Central memory CD4-positive, alpha-beta T cell (primary cell): ENCODE measurements around the gene RAB36.

Source experiments
- DNase-seq: peaks from one replicate; pipeline ENCODE4 v3.0.0; 2022

RAB36 gene

GRCh38 chr22:23184764-23185113 is 39.5 kb downstream of the RAB36 start:
- no peak for DNase-seq

- no peak for DNase-seq
Measured at GRCh38 chr22:23187211-23187610, 41.9 kb downstream of the RAB36 start.

GRCh38 chr22:23187871-23188700 is 42.8 kb downstream of the RAB36 start:
- no peak for DNase-seq

- DNase-seq = no peak
Measured at GRCh38 chr22:23190526-23190925, 45.2 kb downstream of the RAB36 start.

- no peak for DNase-seq
Measured at GRCh38 chr22:23192133-23192532, 46.9 kb downstream of the RAB36 start.

- no peak for DNase-seq
Measured at GRCh38 chr22:23192558-23192957, 47.3 kb downstream of the RAB36 start.

- no peak for DNase-seq
Measured at GRCh38 chr22:23193196-23193827, 48.0 kb downstream of the RAB36 start.

- no peak for DNase-seq
Measured at GRCh38 chr22:23193882-23194281, 48.6 kb downstream of the RAB36 start.

GRCh38 chr22:23196165-23196564 is 50.9 kb downstream of the RAB36 start:
- no peak for DNase-seq

GRCh38 chr22:23197836-23198235 is 52.6 kb downstream of the RAB36 start:
- DNase-seq = no peak

- DNase-seq = no peak
Measured at GRCh38 chr22:23199159-23199558, 53.9 kb downstream of the RAB36 start.

- no peak for DNase-seq
Measured at GRCh38 chr22:23200898-23201297, 55.6 kb downstream of the RAB36 start.

- DNase-seq = no peak
Measured at GRCh38 chr22:23202812-23203451, 57.7 kb downstream of the RAB36 start.

GRCh38 chr22:23203452-23204124 is 58.3 kb downstream of the RAB36 start:
- DNase-seq = no peak

GRCh38 chr22:23204125-23204488 is 58.8 kb downstream of the RAB36 start:
- DNase-seq = no peak

GRCh38 chr22:23204541-23205157 is 59.4 kb downstream of the RAB36 start:
- DNase-seq = no peak

- no peak for DNase-seq
Measured at GRCh38 chr22:23205339-23206049, 60.2 kb downstream of the RAB36 start.

GRCh38 chr22:23206915-23207314 is 61.6 kb downstream of the RAB36 start:
- DNase-seq = no peak

GRCh38 chr22:23207729-23208393 is 62.6 kb downstream of the RAB36 start:
- no peak for DNase-seq

- DNase-seq = no peak
Measured at GRCh38 chr22:23210428-23211170, 65.3 kb downstream of the RAB36 start.

GRCh38 chr22:23211622-23212021 is 66.3 kb downstream of the RAB36 start:
- no peak for DNase-seq
